Measurements from ENCODE around the gene FAM168A. TPM values are rescaled to one million over a fixed set of nuclear protein-coding genes. Genes with fewer than 3 reads are reported as not detected.

FAM168A gene, protein sequence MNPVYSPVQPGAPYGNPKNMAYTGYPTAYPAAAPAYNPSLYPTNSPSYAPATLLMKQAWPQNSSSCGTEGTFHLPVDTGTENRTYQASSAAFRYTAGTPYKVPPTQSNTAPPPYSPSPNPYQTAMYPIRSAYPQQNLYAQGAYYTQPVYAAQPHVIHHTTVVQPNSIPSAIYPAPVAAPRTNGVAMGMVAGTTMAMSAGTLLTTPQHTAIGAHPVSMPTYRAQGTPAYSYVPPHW
- polyA plus RNA-seq: 22.9 TPM
- long read RNA-seq, donor 1, partial matches to known transcripts: 0 of 4 reads
- long read RNA-seq, donor 1, other reads (novel, unspliced or antisense): 0 of 4 reads
- long read RNA-seq, donor 2, partial matches to known transcripts: 0 of 1 reads
- long read RNA-seq, donor 2, other reads (novel, unspliced or antisense): 0 of 1 reads
- long read RNA-seq, donor 3: 0 reads
- long read RNA-seq, donor 4: 0 reads
- long read RNA-seq, donor 5: 0 reads
- long read RNA-seq, donor 6, partial matches to known transcripts: 0 of 4 reads
- long read RNA-seq, donor 6, other reads (novel, unspliced or antisense): 0 of 4 reads
- long read RNA-seq, donor 7, partial matches to known transcripts: 0 of 1 reads
- long read RNA-seq, donor 7, other reads (novel, unspliced or antisense): 0 of 1 reads
- long read RNA-seq, donor 8, partial matches to known transcripts: 0 of 1 reads
- long read RNA-seq, donor 8, other reads (novel, unspliced or antisense): 0 of 1 reads
- long read RNA-seq, donor 9, partial matches to known transcripts: 0 of 2 reads
- long read RNA-seq, donor 9, other reads (novel, unspliced or antisense): 0 of 2 reads
- long read RNA-seq, donor 10, partial matches to known transcripts: 0 of 3 reads
- long read RNA-seq, donor 10, other reads (novel, unspliced or antisense): 0 of 3 reads
- long read RNA-seq, donor 11, partial matches to known transcripts: 0 of 1 reads
- long read RNA-seq, donor 11, other reads (novel, unspliced or antisense): 0 of 1 reads

DNA sequence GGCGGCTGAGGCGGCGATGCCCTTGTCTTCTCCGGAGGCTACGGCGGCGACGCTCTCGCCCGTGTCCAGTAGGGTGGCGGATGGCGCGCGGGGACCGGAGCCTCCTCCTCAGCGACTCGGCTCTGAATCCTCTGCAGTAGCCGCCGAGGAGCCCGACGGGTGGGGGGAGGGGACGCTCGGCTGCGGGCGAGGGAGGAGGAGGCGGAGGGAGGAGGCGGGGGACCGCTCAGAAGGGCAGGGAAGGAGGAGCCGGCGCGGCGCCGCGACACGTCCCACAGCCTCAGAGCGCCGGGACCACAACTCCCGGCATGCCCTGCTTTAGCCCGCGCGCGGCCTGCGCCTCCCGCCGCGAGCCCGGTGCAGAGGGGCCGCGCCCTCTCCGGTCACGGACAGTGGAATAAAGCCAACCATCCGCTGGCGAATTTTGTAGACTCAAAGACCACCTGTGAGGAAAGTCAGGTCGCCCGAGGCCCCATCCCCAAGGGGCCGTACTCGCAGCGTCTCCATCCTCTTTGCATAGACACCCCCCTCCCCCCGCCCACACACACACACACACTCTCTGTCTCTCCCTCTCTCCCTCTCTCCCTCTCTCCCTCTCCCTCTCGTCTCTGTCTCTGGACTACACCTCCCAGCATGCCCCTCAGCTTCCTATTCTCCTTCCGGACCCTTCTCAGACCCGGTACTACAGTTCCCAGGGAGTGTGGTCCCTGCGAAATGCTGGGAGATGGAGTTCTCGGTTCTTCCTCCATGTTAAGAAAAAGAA, at the start of gene FAM168A:
Gene FAM168A (minus strand): TSS at position 157 of the 763 bp plus-strand sequence. CDS start 129,638 bp downstream, outside the sequence.
- DNase-seq: peak; percentile 97 to 99
- H3K27ac ChIP-seq (ENCODE audit: low read length): peak within 1 kb of the TSS; percentile 70
- no peaks in the 10 kb centered on the region for H3K27me3 ChIP-seq (ENCODE audit: control insufficient read depth, insufficient read depth, low read length)
- no peaks in the 10 kb centered on the region for H3K36me3 ChIP-seq (ENCODE audit: control insufficient read depth, insufficient read depth, low read length)
- peak within 1 kb of the TSS; percentile 95 for H3K4me3 ChIP-seq (ENCODE audit: low read length)
- H3K9me3 ChIP-seq (ENCODE audit: control insufficient read depth, low read depth, low read length): no peaks in the 10 kb centered on the region
- peaks cover 9% of the 10 kb centered on the region for H3K4me1 ChIP-seq (ENCODE audit: control insufficient read depth, insufficient read depth, low read length)
- WGBS (ENCODE audit: insufficient coverage, low lambda C conversion rate): no CpG with 5 or more reads among the region's 64 CpGs

- Histone ChIP-seq H3K4me1 (ENCODE audit: control insufficient read depth, insufficient read depth, low read length) (peaks cover 17% of the 10 kb centered on the region), H3K9me3 (ENCODE audit: control insufficient read depth, low read depth, low read length) (no peaks in the 10 kb centered on the region), H3K27ac (ENCODE audit: low read length) (no peak overlapping the region), H3K36me3 (ENCODE audit: control insufficient read depth, insufficient read depth, low read length) (no peaks in the 10 kb centered on the region), H3K27me3 (ENCODE audit: control insufficient read depth, insufficient read depth, low read length) (peaks cover 12% of the 10 kb centered on the region), H3K4me3 (ENCODE audit: low read length) (peak overlapping the region; percentile 16)
- DNase-seq: peak; percentile 79 to 88
- no CpG with 5 or more reads among the region's 23 CpGs for WGBS (ENCODE audit: insufficient coverage, low lambda C conversion rate)
Measured at GRCh38 chr11:73647459-73648100, 49.7 kb upstream of the FAM168A start.

DNA sequence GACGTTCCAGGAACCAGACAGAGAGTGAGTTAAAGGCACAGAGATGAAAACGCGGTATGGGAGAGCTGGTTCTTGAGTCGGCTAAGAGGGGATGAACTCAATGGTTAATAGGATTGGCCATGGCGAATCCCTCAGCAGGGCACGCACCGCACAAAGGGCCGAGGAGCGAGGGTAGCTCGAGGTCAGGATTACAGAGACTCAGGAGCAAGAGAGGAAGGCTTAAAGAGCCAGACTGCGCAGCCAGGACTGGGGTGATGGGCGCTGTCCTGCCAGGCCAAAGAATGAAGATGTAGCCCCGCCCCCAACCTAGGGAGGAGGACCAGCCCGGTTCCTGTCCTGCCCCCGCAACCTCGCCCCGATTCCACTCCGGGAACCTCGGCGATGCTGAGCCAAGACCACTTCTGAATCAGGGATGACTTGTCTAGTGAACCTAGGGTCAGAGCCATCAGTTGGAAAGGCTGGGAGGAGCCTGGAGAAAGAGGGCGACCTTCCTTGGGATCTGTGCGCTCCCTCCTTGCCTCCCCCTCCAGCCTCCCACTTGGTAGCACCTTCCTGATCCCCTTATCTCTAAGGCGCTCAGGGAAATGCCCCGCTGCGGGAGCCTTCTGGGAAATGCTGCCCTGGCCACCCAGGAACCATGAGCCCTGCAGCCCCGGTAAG, 48.2 kb upstream of the FAM168A start, which contains the start of gene PLEKHB1:
Gene PLEKHB1 (plus strand): TSS at position 610 of the 660 bp plus-strand sequence. CDS start 28 bp downstream, at position 638.
- Histone ChIP-seq H3K27me3 (ENCODE audit: control insufficient read depth, insufficient read depth, low read length) (peaks cover 12% of the 10 kb centered on the region), H3K27ac (ENCODE audit: low read length) (no peak within 1 kb of the TSS), H3K9me3 (ENCODE audit: control insufficient read depth, low read depth, low read length) (no peaks in the 10 kb centered on the region), H3K4me3 (ENCODE audit: low read length) (no peak within 1 kb of the TSS), H3K4me1 (ENCODE audit: control insufficient read depth, insufficient read depth, low read length) (peaks cover 11% of the 10 kb centered on the region), H3K36me3 (ENCODE audit: control insufficient read depth, insufficient read depth, low read length) (no peaks in the 10 kb centered on the region)
- peak in 1 of 2 donors; percentile 33 for DNase-seq
- WGBS (ENCODE audit: insufficient coverage, low lambda C conversion rate): no CpG with 5 or more reads among the region's 26 CpGs

- H3K27ac ChIP-seq (ENCODE audit: low read length): no peak overlapping the region
- peaks cover 11% of the 10 kb centered on the region for H3K4me1 ChIP-seq (ENCODE audit: control insufficient read depth, insufficient read depth, low read length)
- H3K4me3 ChIP-seq (ENCODE audit: low read length): no peak overlapping the region
- DNase-seq: no peak
- peaks cover 12% of the 10 kb centered on the region for H3K27me3 ChIP-seq (ENCODE audit: control insufficient read depth, insufficient read depth, low read length)
- H3K9me3 ChIP-seq (ENCODE audit: control insufficient read depth, low read depth, low read length): no peaks in the 10 kb centered on the region
- H3K36me3 ChIP-seq (ENCODE audit: control insufficient read depth, insufficient read depth, low read length): no peaks in the 10 kb centered on the region
- WGBS (ENCODE audit: insufficient coverage, low lambda C conversion rate): 20% methylated on average over 2 of the region's 16 CpGs
Measured at GRCh38 chr11:73645121-73645969, 47.4 kb upstream of the FAM168A start.

DNA sequence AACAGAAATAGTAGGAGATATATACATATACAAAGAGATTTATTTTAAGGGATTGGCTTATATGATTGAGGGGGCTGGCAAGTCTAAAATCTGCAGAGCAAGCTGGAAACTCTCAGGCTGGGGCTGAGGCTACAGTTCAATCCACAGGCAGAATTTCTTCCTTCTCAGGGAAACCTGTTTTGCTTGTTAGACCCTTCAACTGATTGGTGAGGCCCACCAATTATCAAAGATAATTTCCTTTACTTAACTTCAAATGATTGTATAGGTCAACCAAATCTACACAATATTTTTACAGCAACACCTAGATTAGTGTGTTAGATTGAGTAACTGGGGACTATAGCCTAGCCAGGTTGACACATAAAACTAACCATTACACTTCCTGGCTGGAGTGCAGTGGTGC, 43.8 kb upstream of the FAM168A start:
- H3K4me3 ChIP-seq (ENCODE audit: low read length): no peak overlapping the region
- H3K4me1 ChIP-seq (ENCODE audit: control insufficient read depth, insufficient read depth, low read length): peaks cover 8% of the 10 kb centered on the region
- no peak overlapping the region for H3K27ac ChIP-seq (ENCODE audit: low read length)
- no peak for DNase-seq
- no peaks in the 10 kb centered on the region for H3K36me3 ChIP-seq (ENCODE audit: control insufficient read depth, insufficient read depth, low read length)
- no peaks in the 10 kb centered on the region for H3K9me3 ChIP-seq (ENCODE audit: control insufficient read depth, low read depth, low read length)
- H3K27me3 ChIP-seq (ENCODE audit: control insufficient read depth, insufficient read depth, low read length): peaks cover 12% of the 10 kb centered on the region

DNA sequence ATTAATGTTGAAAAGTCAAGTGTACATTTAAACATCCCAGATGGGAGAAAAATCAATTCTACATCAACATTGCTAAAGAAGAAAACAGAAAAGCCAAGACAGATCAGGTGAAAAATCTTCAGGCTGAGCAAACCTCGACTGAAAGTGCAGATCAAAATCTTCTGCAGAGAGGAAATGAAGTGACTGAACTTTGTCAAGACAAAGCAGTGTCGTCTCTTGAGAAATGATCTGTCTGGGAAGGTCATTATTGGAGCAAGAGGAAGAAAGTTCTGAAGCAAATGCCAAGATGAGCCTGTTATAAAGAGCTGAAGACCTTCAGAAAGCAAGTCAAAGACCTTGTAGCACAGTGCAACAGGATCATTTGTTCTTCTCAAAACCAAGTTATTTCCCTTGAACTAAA, 42.7 kb upstream of the FAM168A start:
- no peak overlapping the region for H3K27ac ChIP-seq (ENCODE audit: low read length)
- 0% methylated on average over 1 of the region's 2 CpGs for WGBS (ENCODE audit: insufficient coverage, low lambda C conversion rate)
- H3K27me3 ChIP-seq (ENCODE audit: control insufficient read depth, insufficient read depth, low read length): peaks cover 4% of the 10 kb centered on the region
- H3K4me3 ChIP-seq (ENCODE audit: low read length): no peak overlapping the region
- no peaks in the 10 kb centered on the region for H3K36me3 ChIP-seq (ENCODE audit: control insufficient read depth, insufficient read depth, low read length)
- H3K9me3 ChIP-seq (ENCODE audit: control insufficient read depth, low read depth, low read length): no peaks in the 10 kb centered on the region
- DNase-seq: no peak
- peaks cover 5% of the 10 kb centered on the region for H3K4me1 ChIP-seq (ENCODE audit: control insufficient read depth, insufficient read depth, low read length)

- H3K36me3 ChIP-seq (ENCODE audit: control insufficient read depth, insufficient read depth, low read length): no peaks in the 10 kb centered on the region
- no peak for DNase-seq
- no CpG with 5 or more reads among the region's 1 CpG for WGBS (ENCODE audit: insufficient coverage, low lambda C conversion rate)
- no peaks in the 10 kb centered on the region for H3K4me1 ChIP-seq (ENCODE audit: control insufficient read depth, insufficient read depth, low read length)
- no peaks in the 10 kb centered on the region for H3K27me3 ChIP-seq (ENCODE audit: control insufficient read depth, insufficient read depth, low read length)
- no peak overlapping the region for H3K4me3 ChIP-seq (ENCODE audit: low read length)
- no peak overlapping the region for H3K27ac ChIP-seq (ENCODE audit: low read length)
- no peaks in the 10 kb centered on the region for H3K9me3 ChIP-seq (ENCODE audit: control insufficient read depth, low read depth, low read length)
Measured at GRCh38 chr11:73637012-73637411, 39.1 kb upstream of the FAM168A start.

- Histone ChIP-seq H3K4me3 (ENCODE audit: low read length) (no peak overlapping the region), H3K27me3 (ENCODE audit: control insufficient read depth, insufficient read depth, low read length) (no peaks in the 10 kb centered on the region), H3K27ac (ENCODE audit: low read length) (no peak overlapping the region), H3K9me3 (ENCODE audit: control insufficient read depth, low read depth, low read length) (no peaks in the 10 kb centered on the region), H3K36me3 (ENCODE audit: control insufficient read depth, insufficient read depth, low read length) (no peaks in the 10 kb centered on the region), H3K4me1 (ENCODE audit: control insufficient read depth, insufficient read depth, low read length) (no peaks in the 10 kb centered on the region)
- DNase-seq: no peak
- WGBS (ENCODE audit: insufficient coverage, low lambda C conversion rate): no CpG with 5 or more reads among the region's 5 CpGs
Measured at GRCh38 chr11:73636249-73636648, 38.3 kb upstream of the FAM168A start.

DNA sequence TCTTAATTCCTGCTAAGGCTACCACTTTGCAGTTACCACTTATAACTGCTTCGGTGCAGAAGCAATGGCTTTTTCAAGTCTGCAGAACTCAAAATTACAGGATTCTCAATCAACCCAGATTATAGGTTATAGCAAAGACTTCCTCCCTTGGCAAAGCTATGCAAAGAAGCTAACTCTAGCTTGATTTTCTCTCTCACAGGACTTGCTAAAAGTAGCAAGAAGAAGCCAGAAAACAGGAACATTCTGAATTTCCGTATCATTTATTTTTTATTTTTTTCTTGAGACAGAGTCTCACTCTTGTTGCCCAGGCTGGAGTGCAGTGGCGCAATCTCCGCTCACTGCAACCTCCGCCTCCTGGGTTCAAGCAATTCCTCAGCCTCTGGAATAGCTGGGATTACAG, 37.8 kb upstream of the FAM168A start:
- Histone ChIP-seq H3K27ac (ENCODE audit: low read length) (no peak overlapping the region), H3K4me1 (ENCODE audit: control insufficient read depth, insufficient read depth, low read length) (no peaks in the 10 kb centered on the region), H3K36me3 (ENCODE audit: control insufficient read depth, insufficient read depth, low read length) (no peaks in the 10 kb centered on the region), H3K27me3 (ENCODE audit: control insufficient read depth, insufficient read depth, low read length) (no peaks in the 10 kb centered on the region), H3K4me3 (ENCODE audit: low read length) (no peak overlapping the region), H3K9me3 (ENCODE audit: control insufficient read depth, low read depth, low read length) (no peaks in the 10 kb centered on the region)
- 80% methylated on average over 1 of the region's 5 CpGs for WGBS (ENCODE audit: insufficient coverage, low lambda C conversion rate)
- DNase-seq: no peak

All from large intestine (tissue), 12 donors.